WERI-Rb-1 (cell line): Measurements from ENCODE around the gene MAN1A2.

Experiments used
- DNase-seq: peaks from one replicate; pipeline ENCODE4 v3.0.0-alpha.2; 2020
- H3K27ac ChIP-seq: fragments of 250-450 bp; sonication (Bioruptor Pico); 2 replicates; pipeline ENCODE4 v1.5.1; 2020; ENCODE audit warnings: mild to moderate bottlenecking, moderate library complexity
- H3K27me3 ChIP-seq: fragments of 250-450 bp; sonication (Bioruptor Pico); 2 replicates; pipeline ENCODE4 v1.5.1; 2021; ENCODE audit warnings: mild to moderate bottlenecking, low read depth, moderate library complexity; ENCODE audit not compliant: insufficient read depth, severe bottlenecking
- H3K36me3 ChIP-seq: fragments of 250-450 bp; sonication (Bioruptor Pico); 2 replicates; pipeline ENCODE4 v1.5.1; 2020; ENCODE audit warnings: mild to moderate bottlenecking, moderate library complexity
- H3K4me3 ChIP-seq: 2 replicates; pipeline ENCODE4 v1.5.1; 2011; ENCODE audit warnings: low read depth, mild to moderate bottlenecking, control low read depth, low read length
- H3K9me3 ChIP-seq: fragments of 250-450 bp; sonication (Bioruptor Pico); 2 replicates; pipeline ENCODE4 v1.5.1; 2021; ENCODE audit warnings: mild to moderate bottlenecking, moderate library complexity; ENCODE audit not compliant: severe bottlenecking
- CTCF ChIP-seq: IDR thresholded peaks from 2 replicates; pipeline ENCODE4 v1.5.1; 2011; ENCODE audit warnings: low read depth, mild to moderate bottlenecking, control low read depth, inconsistent platforms, low read length

The MAN1A2 gene

GRCh38 chr1:117367046-117368025 is at the start of gene MAN1A2:
Gene MAN1A2, plus strand, starts transcription at chr1:117367449. Its CDS starts 735 bp downstream, at chr1:117368184.
- Histone ChIP-seq H3K4me3 (peak within 1 kb of the TSS; percentile 64), H3K9me3 (no peaks in the 10 kb centered on the region), H3K27me3 (no peaks in the 10 kb centered on the region), H3K36me3 (no peaks in the 10 kb centered on the region; the same call in 1 of the 2 replicates), H3K27ac (peak within 1 kb of the TSS; percentile 93)
- peak; percentile 81 for DNase-seq
- TF ChIP-seq CTCF = no peak

GRCh38 chr1:117318011-117318410 is 49.2 kb upstream of the MAN1A2 start:
- Histone ChIP-seq H3K27me3 (no peaks in the 10 kb centered on the region), H3K27ac (no peak overlapping the region), H3K4me3 (no peak overlapping the region), H3K36me3 (no peaks in the 10 kb centered on the region), H3K9me3 (peaks cover 6% of the 10 kb centered on the region)
- no peak for TF ChIP-seq CTCF
- DNase-seq = no peak

- H3K36me3 ChIP-seq = no peaks in the 10 kb centered on the region
- H3K27ac ChIP-seq = no peak overlapping the region
- no peaks in the 10 kb centered on the region for H3K27me3 ChIP-seq
- TF ChIP-seq CTCF = no peak
- H3K4me3 ChIP-seq = no peak overlapping the region
- H3K9me3 ChIP-seq = peaks cover 6% of the 10 kb centered on the region
- no peak for DNase-seq
These were observed 48.8 kb upstream of the MAN1A2 start for GRCh38 chr1:117318426-117318825.

GRCh38 chr1:117320515-117320914 is 46.7 kb upstream of the MAN1A2 start:
- Histone ChIP-seq H3K9me3 (no peaks in the 10 kb centered on the region), H3K36me3 (no peaks in the 10 kb centered on the region), H3K27me3 (no peaks in the 10 kb centered on the region), H3K4me3 (no peak overlapping the region), H3K27ac (no peak overlapping the region)
- DNase-seq = no peak
- no peak for TF ChIP-seq CTCF

- TF ChIP-seq CTCF = no peak
- no peak for DNase-seq
- no peaks in the 10 kb centered on the region for H3K27me3 ChIP-seq
- H3K27ac ChIP-seq = no peak overlapping the region
- no peak overlapping the region for H3K4me3 ChIP-seq
- H3K36me3 ChIP-seq = no peaks in the 10 kb centered on the region
- H3K9me3 ChIP-seq = no peaks in the 10 kb centered on the region
These were observed 45.3 kb upstream of the MAN1A2 start for GRCh38 chr1:117321680-117322609.
